ENCODE measurements around the gene IGDCC3. TPM values are rescaled to one million over a fixed set of nuclear protein-coding genes. Genes with fewer than 3 reads are reported as not detected.

Gene IGDCC3
- total RNA-seq, 1 experiment from 2014 or later: 53.5 TPM

DNA sequence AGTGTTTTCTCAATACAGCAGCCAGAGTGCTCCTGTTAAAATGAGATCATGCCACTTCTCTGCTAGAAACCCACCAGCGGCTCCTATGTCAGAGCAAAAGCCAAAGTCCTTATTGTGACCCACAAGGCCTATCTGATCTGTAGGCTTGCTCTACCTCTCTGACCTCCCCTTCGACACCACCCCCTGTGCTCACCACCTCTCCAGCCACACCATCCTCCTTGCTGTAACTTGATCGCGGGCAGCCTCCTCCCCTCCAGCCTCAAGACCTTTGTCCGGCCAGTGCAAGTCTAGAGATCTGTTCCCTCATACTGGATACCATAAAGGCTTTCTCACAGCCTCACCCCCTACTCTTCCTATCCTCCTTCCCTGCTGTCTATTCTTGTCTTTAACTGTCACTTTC lies 46.9 kb upstream of the IGDCC3 start (continued):
- TF ChIP-seq, protein P1, sequence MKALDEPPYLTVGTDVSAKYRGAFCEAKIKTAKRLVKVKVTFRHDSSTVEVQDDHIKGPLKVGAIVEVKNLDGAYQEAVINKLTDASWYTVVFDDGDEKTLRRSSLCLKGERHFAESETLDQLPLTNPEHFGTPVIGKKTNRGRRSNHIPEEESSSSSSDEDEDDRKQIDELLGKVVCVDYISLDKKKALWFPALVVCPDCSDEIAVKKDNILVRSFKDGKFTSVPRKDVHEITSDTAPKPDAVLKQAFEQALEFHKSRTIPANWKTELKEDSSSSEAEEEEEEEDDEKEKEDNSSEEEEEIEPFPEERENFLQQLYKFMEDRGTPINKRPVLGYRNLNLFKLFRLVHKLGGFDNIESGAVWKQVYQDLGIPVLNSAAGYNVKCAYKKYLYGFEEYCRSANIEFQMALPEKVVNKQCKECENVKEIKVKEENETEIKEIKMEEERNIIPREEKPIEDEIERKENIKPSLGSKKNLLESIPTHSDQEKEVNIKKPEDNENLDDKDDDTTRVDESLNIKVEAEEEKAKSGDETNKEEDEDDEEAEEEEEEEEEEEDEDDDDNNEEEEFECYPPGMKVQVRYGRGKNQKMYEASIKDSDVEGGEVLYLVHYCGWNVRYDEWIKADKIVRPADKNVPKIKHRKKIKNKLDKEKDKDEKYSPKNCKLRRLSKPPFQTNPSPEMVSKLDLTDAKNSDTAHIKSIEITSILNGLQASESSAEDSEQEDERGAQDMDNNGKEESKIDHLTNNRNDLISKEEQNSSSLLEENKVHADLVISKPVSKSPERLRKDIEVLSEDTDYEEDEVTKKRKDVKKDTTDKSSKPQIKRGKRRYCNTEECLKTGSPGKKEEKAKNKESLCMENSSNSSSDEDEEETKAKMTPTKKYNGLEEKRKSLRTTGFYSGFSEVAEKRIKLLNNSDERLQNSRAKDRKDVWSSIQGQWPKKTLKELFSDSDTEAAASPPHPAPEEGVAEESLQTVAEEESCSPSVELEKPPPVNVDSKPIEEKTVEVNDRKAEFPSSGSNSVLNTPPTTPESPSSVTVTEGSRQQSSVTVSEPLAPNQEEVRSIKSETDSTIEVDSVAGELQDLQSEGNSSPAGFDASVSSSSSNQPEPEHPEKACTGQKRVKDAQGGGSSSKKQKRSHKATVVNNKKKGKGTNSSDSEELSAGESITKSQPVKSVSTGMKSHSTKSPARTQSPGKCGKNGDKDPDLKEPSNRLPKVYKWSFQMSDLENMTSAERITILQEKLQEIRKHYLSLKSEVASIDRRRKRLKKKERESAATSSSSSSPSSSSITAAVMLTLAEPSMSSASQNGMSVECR (CRISPR knock-in tag; IDR thresholded peaks at IDR 0.05; ENCODE audit: borderline replicate concordance): no peak
- TF ChIP-seq ZNF423 (CRISPR knock-in tag; IDR thresholded peaks at IDR 0.05): no peak
- TF ChIP-seq, protein P2, sequence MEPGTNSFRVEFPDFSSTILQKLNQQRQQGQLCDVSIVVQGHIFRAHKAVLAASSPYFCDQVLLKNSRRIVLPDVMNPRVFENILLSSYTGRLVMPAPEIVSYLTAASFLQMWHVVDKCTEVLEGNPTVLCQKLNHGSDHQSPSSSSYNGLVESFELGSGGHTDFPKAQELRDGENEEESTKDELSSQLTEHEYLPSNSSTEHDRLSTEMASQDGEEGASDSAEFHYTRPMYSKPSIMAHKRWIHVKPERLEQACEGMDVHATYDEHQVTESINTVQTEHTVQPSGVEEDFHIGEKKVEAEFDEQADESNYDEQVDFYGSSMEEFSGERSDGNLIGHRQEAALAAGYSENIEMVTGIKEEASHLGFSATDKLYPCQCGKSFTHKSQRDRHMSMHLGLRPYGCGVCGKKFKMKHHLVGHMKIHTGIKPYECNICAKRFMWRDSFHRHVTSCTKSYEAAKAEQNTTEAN (CRISPR knock-in tag; IDR thresholded peaks at IDR 0.05): no peak
- TF ChIP-seq, protein P3, sequence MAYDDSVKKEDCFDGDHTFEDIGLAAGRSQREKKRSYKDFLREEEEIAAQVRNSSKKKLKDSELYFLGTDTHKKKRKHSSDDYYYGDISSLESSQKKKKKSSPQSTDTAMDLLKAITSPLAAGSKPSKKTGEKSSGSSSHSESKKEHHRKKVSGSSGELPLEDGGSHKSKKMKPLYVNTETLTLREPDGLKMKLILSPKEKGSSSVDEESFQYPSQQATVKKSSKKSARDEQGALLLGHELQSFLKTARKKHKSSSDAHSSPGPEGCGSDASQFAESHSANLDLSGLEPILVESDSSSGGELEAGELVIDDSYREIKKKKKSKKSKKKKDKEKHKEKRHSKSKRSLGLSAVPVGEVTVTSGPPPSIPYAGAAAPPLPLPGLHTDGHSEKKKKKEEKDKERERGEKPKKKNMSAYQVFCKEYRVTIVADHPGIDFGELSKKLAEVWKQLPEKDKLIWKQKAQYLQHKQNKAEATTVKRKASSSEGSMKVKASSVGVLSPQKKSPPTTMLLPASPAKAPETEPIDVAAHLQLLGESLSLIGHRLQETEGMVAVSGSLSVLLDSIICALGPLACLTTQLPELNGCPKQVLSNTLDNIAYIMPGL (CRISPR knock-in tag; IDR thresholded peaks at IDR 0.05): no peak
- TF ChIP-seq, protein P4, sequence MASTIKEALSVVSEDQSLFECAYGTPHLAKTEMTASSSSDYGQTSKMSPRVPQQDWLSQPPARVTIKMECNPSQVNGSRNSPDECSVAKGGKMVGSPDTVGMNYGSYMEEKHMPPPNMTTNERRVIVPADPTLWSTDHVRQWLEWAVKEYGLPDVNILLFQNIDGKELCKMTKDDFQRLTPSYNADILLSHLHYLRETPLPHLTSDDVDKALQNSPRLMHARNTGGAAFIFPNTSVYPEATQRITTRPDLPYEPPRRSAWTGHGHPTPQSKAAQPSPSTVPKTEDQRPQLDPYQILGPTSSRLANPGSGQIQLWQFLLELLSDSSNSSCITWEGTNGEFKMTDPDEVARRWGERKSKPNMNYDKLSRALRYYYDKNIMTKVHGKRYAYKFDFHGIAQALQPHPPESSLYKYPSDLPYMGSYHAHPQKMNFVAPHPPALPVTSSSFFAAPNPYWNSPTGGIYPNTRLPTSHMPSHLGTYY (CRISPR knock-in tag; IDR thresholded peaks at IDR 0.05): no peak
- TF ChIP-seq CBFB (CRISPR knock-in tag; IDR thresholded peaks at IDR 0.05; ENCODE audit: low read depth): no peak
- TF ChIP-seq, protein P5, sequence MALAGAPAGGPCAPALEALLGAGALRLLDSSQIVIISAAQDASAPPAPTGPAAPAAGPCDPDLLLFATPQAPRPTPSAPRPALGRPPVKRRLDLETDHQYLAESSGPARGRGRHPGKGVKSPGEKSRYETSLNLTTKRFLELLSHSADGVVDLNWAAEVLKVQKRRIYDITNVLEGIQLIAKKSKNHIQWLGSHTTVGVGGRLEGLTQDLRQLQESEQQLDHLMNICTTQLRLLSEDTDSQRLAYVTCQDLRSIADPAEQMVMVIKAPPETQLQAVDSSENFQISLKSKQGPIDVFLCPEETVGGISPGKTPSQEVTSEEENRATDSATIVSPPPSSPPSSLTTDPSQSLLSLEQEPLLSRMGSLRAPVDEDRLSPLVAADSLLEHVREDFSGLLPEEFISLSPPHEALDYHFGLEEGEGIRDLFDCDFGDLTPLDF (CRISPR knock-in tag; IDR thresholded peaks at IDR 0.05): no peak

DNA sequence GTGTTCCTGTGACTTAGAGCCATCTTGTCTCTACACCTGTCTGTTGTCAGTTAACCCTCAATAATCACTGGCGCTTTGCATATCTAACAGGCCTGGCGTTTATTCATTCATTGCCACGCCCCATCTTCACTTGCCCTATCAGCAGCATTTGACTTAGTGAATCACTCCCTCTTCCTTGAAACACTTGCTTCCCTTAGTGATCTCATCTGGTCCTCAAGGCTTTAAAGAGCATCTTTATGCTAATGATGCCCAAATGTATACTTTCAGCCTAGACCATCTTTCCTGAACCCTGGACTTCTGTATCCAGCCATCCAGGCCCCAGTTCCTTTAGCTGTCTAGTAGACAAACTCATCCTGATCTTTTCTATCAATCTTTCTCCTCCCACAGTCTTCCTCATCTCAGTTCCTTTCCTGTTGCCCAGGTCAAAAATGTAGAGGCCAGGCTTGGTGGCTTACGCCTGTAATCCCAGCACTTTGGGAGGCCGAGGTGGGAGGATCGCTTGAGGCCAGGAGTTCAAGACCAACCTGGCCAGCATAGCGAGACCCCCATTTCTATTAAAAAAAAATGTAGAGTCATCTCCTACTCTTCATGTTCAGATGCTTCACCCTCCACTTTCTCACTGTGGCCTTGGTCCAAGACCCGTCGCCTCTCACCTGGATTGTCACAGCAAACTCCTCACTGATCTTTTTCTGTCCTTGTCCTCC lies 46.3 kb upstream of the IGDCC3 start:
- ChIA-PET CTCF (no interaction called here), POLR2A (no interaction called here)
- H3K27me3 Mint-ChIP-seq (ENCODE audit: low read depth): peaks cover 20% of the 10 kb centered on the region
- TF ChIP-seq ZNF121 (CRISPR knock-in tag; IDR thresholded peaks at IDR 0.05): peak; percentile 77; the same call in 1 of the 2 replicates
- TF ChIP-seq, protein P6, sequence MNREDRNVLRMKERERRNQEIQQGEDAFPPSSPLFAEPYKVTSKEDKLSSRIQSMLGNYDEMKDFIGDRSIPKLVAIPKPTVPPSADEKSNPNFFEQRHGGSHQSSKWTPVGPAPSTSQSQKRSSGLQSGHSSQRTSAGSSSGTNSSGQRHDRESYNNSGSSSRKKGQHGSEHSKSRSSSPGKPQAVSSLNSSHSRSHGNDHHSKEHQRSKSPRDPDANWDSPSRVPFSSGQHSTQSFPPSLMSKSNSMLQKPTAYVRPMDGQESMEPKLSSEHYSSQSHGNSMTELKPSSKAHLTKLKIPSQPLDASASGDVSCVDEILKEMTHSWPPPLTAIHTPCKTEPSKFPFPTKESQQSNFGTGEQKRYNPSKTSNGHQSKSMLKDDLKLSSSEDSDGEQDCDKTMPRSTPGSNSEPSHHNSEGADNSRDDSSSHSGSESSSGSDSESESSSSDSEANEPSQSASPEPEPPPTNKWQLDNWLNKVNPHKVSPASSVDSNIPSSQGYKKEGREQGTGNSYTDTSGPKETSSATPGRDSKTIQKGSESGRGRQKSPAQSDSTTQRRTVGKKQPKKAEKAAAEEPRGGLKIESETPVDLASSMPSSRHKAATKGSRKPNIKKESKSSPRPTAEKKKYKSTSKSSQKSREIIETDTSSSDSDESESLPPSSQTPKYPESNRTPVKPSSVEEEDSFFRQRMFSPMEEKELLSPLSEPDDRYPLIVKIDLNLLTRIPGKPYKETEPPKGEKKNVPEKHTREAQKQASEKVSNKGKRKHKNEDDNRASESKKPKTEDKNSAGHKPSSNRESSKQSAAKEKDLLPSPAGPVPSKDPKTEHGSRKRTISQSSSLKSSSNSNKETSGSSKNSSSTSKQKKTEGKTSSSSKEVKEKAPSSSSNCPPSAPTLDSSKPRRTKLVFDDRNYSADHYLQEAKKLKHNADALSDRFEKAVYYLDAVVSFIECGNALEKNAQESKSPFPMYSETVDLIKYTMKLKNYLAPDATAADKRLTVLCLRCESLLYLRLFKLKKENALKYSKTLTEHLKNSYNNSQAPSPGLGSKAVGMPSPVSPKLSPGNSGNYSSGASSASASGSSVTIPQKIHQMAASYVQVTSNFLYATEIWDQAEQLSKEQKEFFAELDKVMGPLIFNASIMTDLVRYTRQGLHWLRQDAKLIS (CRISPR knock-in tag; IDR thresholded peaks at IDR 0.05; ENCODE audit: borderline replicate concordance): no peak
- DNase-seq (ENCODE audit: low spot score) (no peak), ATAC-seq (no peak)
- no peak overlapping the region for H3K27ac Mint-ChIP-seq
- H3K36me3 Mint-ChIP-seq: no peaks in the 10 kb centered on the region
- peak overlapping the region; percentile 98 for H3K4me3 Mint-ChIP-seq
- H3K9me3 Mint-ChIP-seq: no peaks in the 10 kb centered on the region
- H3K4me1 Mint-ChIP-seq: peaks cover 51% of the 10 kb centered on the region
